ENCODE data around the gene NDFIP2.
"Not testable (repeated sequence)": the region's sequence is repeated elsewhere in the genome, so short reads cannot be mapped to it uniquely, and the experiment has no call there.

DNA sequence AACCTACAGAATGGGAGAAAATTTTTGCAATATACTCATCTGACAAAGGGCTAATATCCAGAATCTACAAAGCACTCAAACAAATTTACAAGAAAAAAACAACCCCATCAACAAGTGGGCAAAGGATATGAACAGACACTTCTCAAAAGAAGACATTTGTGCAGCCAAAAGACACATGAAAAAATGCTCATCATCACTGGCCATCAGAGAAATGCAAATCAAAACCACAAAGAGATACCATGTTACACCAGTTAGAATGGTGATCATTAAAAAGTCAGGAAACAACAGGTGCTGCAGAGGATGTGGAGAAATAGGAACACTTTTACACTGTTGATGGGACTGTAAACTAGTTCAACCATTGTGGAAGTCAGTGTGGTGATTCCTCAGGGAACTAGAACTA is 92.9 kb downstream of the NDFIP2 start:
- TF ChIP-seq, protein P1, sequence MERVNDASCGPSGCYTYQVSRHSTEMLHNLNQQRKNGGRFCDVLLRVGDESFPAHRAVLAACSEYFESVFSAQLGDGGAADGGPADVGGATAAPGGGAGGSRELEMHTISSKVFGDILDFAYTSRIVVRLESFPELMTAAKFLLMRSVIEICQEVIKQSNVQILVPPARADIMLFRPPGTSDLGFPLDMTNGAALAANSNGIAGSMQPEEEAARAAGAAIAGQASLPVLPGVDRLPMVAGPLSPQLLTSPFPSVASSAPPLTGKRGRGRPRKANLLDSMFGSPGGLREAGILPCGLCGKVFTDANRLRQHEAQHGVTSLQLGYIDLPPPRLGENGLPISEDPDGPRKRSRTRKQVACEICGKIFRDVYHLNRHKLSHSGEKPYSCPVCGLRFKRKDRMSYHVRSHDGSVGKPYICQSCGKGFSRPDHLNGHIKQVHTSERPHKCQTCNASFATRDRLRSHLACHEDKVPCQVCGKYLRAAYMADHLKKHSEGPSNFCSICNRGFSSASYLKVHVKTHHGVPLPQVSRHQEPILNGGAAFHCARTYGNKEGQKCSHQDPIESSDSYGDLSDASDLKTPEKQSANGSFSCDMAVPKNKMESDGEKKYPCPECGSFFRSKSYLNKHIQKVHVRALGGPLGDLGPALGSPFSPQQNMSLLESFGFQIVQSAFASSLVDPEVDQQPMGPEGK (CRISPR knock-in tag; IDR thresholded peaks at IDR 0.05; ENCODE audit: borderline replicate concordance), result not testable (repeated sequence)
- TF ChIP-seq ARNTL (CRISPR knock-in tag; IDR thresholded peaks at IDR 0.05; ENCODE audit: borderline replicate concordance, low read depth); ZNF70 (CRISPR knock-in tag; IDR thresholded peaks at IDR 0.05); PPARA (CRISPR knock-in tag; IDR thresholded peaks at IDR 0.05; ENCODE audit: borderline replicate concordance): not testable (repeated sequence)
